Measurements from ENCODE around the gene BSG. TPM values are rescaled to one million over a fixed set of nuclear protein-coding genes. Genes with fewer than 3 reads are reported as not detected.
A peak's percentile ranks its signal among the peaks of the same experiment; 100 is the strongest.

The BSG gene
- polyA plus RNA-seq, 1 donor: 388 TPM

DNA sequence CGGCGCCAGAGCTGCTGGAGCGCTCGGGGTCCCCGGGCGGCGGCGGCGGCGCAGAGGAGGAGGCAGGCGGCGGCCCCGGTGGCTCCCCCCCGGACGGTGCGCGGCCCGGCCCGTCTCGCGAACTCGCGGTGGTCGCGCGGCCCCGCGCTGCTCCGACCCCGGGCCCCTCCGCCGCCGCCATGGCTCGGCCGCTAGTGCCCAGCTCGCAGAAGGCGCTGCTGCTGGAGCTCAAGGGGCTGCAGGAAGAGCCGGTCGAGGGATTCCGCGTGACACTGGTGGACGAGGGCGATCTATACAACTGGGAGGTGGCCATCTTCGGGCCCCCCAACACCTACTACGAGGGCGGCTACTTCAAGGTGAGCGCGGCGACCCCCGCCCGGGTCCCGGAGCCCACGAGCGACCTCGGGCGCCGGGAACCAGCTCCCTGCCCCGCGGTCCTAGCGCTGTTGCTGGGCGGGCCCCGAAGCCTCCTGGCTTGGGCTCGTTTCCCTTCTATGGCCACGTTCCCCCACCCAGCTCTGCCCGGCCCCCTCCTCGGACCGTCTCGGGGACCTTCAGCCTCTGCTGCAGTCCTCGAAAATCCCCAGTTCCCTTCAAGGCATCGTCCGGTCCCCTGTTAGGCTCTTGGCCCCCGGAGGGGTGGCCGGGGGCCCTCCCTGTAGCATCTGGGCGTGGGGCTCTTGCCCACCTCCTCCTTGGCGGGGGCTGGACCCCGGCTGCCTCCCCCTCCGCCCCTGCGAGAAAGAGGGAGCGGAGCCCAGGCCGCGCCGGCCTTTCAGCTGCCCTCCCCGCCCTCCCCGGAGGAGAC lies 40.4 kb upstream of the BSG start, which contains the start of gene CDC34:
Gene CDC34, plus strand, starts transcription at position 8 of the 808 bp plus-strand sequence. Its CDS starts 172 bp downstream, at position 180.
- peaks cover 24% of the 10 kb centered on the region for H3K36me3 ChIP-seq (ENCODE audit: control insufficient read depth, insufficient read depth, low read length)
- no CpG with 5 or more reads among the region's 84 CpGs for WGBS (ENCODE audit: insufficient coverage, low lambda C conversion rate)
- no peaks in the 10 kb centered on the region for H3K27me3 ChIP-seq (ENCODE audit: control insufficient read depth, insufficient read depth, low read length)
- H3K4me1 ChIP-seq (ENCODE audit: control insufficient read depth, insufficient read depth, low read length): peaks cover 18% of the 10 kb centered on the region
- H3K27ac ChIP-seq (ENCODE audit: low read length): peak within 1 kb of the TSS; percentile 88
- peak within 1 kb of the TSS; percentile 99 for H3K4me3 ChIP-seq (ENCODE audit: low read length)
- DNase-seq: peak in 1 of 2 donors; percentile 34
- peaks cover 6% of the 10 kb centered on the region for H3K9me3 ChIP-seq (ENCODE audit: control insufficient read depth, low read depth, low read length)

DNA sequence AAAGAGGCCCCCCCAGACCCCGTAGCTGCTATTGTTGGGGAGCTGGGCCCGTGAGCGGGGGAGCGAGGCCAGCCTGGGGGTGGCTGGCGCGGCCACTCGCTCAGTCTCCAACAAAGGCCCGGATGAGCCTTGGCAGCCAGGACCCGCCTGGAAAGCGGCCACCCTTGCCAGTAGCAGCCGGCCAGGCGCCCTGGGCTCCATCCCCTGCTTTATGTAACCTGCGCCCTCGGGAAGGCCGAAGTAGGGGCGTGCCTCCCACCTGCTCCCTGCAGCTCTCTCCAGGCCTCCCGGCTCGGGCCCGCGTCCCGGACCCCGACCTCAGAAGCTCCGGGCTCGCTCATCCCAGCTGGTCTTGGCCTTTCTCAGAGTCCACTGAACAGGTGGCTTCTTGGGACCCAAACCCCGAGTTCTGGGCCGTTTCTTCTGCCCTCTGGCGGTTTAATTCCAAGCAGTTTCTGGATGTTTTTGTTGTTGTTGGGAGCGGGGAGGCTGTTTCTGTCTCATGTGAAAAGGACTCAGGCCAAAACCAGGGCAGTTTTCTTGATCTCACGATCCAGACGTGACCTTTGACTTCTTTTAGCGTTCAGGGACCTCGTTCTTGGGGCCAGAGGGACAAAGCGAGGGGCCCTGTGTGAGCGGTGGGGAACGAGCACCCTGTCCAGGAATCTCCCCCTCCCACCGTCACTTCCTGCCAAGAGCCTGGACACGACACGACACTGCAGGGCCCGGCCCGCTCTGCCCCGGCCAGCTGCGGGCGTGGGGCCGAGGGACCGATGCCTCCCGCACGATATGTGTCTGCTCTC lies 39.6 kb upstream of the BSG start:
- peaks cover 30% of the 10 kb centered on the region for H3K36me3 ChIP-seq (ENCODE audit: control insufficient read depth, insufficient read depth, low read length)
- peaks cover 18% of the 10 kb centered on the region for H3K4me1 ChIP-seq (ENCODE audit: control insufficient read depth, insufficient read depth, low read length)
- peak overlapping the region; percentile 99 for H3K4me3 ChIP-seq (ENCODE audit: low read length)
- DNase-seq: peak in 1 of 2 donors; percentile 80
- peak overlapping the region; percentile 88 for H3K27ac ChIP-seq (ENCODE audit: low read length)
- H3K9me3 ChIP-seq (ENCODE audit: control insufficient read depth, low read depth, low read length): peaks cover 6% of the 10 kb centered on the region
- no peaks in the 10 kb centered on the region for H3K27me3 ChIP-seq (ENCODE audit: control insufficient read depth, insufficient read depth, low read length)
- WGBS (ENCODE audit: insufficient coverage, low lambda C conversion rate): no CpG with 5 or more reads among the region's 47 CpGs

DNA sequence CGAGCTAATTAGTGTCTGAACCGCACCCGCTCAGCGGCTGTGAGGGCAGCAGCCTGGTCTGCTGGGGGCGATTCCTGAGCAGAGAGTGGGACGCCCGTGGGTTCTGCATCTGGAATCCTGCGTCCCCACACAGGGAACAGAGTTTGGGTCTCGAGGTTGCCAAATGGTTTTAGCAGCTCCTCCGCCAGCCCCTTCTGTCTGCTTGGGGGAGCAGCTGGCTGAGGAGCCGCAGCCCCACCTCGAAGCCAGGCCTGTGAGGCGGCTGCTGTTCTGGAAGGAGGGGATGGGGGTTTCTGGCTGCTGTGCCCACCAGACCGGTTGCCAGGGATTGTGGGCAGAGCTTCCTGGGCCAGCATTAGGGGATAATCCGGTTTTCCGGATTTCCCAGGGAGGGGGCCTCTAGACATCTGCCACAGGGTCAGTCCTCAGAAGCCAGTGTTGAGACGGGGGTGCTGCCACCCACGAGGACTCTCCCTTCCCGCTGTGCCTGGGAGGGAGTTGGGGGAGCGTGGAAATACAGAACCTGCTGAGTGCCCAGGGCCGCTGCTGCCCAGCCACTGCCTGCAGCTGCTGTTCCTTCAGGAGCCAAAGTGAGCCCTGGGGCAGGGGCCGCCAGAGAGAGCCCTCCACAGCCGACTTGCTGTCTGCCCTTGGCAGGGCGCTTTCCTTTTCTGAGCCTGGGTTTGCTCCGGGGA lies 38.9 kb upstream of the BSG start:
- no peaks in the 10 kb centered on the region for H3K27me3 ChIP-seq (ENCODE audit: control insufficient read depth, insufficient read depth, low read length)
- WGBS (ENCODE audit: insufficient coverage, low lambda C conversion rate): no CpG with 5 or more reads among the region's 25 CpGs
- H3K27ac ChIP-seq (ENCODE audit: low read length): peak overlapping the region; percentile 88
- peaks cover 37% of the 10 kb centered on the region for H3K36me3 ChIP-seq (ENCODE audit: control insufficient read depth, insufficient read depth, low read length)
- H3K9me3 ChIP-seq (ENCODE audit: control insufficient read depth, low read depth, low read length): peaks cover 6% of the 10 kb centered on the region
- DNase-seq: no peak
- peak overlapping the region; percentile 99 for H3K4me3 ChIP-seq (ENCODE audit: low read length)
- peaks cover 18% of the 10 kb centered on the region for H3K4me1 ChIP-seq (ENCODE audit: control insufficient read depth, insufficient read depth, low read length)

DNA sequence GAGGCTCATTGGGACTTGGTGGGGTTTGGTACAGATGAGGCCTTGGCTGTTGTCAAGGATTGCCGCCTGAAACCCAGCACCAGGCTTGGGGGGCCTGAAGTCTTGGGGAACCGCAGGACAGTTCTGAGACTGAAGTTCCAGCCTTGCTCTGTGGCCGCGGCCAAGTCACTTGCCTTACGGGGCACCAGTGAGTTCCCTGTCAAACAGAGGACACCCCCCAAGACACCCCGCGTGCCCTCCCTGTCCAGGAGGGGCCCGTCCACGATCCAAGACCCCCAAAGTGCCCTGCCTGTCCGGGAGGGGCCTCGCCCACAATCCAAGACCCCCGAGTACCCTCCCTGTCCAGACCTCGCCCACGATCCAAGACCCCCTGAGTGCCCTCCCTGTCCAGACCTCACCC lies 38.3 kb upstream of the BSG start:
- Histone ChIP-seq H3K36me3 (ENCODE audit: control insufficient read depth, insufficient read depth, low read length) (peaks cover 43% of the 10 kb centered on the region), H3K4me3 (ENCODE audit: low read length) (peak overlapping the region; percentile 99), H3K9me3 (ENCODE audit: control insufficient read depth, low read depth, low read length) (peaks cover 3% of the 10 kb centered on the region), H3K27ac (ENCODE audit: low read length) (peak overlapping the region; percentile 88), H3K27me3 (ENCODE audit: control insufficient read depth, insufficient read depth, low read length) (no peaks in the 10 kb centered on the region), H3K4me1 (ENCODE audit: control insufficient read depth, insufficient read depth, low read length) (peaks cover 18% of the 10 kb centered on the region)
- no peak for DNase-seq
- WGBS (ENCODE audit: insufficient coverage, low lambda C conversion rate): no CpG with 5 or more reads among the region's 14 CpGs

DNA sequence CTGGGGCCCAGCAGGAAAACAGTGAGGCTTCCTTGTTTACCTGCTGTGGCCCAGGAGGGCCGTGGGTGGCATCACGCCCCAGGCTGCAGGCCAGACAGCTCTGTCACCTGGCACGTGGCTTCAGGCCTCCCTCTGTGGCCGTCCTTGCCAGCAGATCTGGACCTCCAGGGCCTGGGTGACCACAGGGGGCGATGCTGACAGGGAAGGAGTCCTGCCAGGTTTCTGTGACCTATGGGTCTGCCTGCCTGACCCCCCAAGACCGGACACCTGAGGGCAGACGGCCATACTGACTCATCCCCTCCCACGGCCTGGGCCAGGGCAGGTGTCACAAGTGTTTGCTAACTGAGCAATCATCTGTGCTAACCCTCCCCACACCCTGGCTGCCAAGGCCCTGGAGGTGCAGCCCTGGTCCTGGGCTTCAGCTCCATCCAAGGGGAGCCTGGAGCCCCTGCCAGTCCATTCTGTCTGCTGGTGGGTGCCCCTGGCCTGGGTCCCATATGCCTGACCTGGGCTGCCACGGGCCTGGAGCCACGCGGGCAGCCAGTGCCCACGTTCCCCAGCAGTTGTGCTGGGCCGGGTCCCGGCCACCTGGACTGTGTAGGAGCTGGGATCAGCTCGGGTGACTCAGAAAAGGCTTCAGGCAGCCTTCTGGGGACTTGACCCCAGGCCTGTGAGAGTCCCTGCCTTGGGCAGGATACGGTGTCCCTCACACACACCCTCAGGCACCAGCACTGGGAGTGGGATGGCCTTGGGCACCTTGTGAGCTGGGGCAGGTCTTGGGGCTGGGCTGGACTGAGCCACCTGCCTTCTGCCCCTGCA lies 37.2 kb upstream of the BSG start:
- 60% methylated on average over 1 of the region's 16 CpGs for WGBS (ENCODE audit: insufficient coverage, low lambda C conversion rate)
- no peak for DNase-seq
- Histone ChIP-seq H3K9me3 (ENCODE audit: control insufficient read depth, low read depth, low read length) (peaks cover 3% of the 10 kb centered on the region), H3K36me3 (ENCODE audit: control insufficient read depth, insufficient read depth, low read length) (peaks cover 50% of the 10 kb centered on the region), H3K4me3 (ENCODE audit: low read length) (no peak overlapping the region), H3K27me3 (ENCODE audit: control insufficient read depth, insufficient read depth, low read length) (no peaks in the 10 kb centered on the region), H3K4me1 (ENCODE audit: control insufficient read depth, insufficient read depth, low read length) (peaks cover 17% of the 10 kb centered on the region), H3K27ac (ENCODE audit: low read length) (no peak overlapping the region)

DNA sequence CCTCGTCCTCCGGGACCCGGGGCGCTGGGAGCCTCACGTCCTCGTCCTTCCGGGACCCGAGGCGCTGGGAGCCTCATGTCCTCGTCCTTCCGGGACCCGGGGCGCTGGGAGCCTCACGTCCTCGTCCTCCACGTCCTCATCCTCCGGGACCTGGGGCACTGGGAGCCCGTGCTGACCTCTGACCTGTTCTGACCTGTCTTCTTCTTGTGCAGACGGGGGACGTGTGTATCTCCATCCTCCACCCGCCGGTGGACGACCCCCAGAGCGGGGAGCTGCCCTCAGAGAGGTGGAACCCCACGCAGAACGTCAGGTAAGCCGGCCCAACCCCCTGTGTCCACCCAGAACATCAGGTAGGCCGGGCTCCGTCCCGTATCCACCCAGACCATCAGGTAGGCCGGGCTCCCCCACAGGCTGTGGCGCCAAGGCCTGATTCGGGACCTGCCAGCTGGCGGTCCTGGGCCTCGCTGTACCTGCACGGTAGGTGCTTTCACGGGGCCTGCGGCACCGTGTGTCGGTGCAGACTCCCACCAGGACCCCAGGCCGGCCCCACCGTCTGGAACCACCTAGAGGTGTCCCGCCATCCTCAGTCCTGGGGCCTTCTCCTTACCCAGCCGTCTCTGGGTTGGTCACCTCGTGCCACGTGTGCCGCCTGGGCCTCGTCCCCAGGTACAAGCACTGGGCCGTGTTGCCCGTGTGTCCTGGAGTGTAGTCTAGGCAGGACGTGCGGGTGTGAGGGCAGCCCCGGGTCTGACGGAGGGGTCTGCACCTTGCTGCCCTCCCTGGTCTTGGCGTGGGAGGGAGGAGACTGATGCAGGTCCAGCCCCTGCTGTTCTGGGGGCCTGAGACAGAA lies 36.1 kb upstream of the BSG start:
- H3K9me3 ChIP-seq (ENCODE audit: control insufficient read depth, low read depth, low read length): peaks cover 3% of the 10 kb centered on the region
- H3K4me3 ChIP-seq (ENCODE audit: low read length): no peak overlapping the region
- no peaks in the 10 kb centered on the region for H3K27me3 ChIP-seq (ENCODE audit: control insufficient read depth, insufficient read depth, low read length)
- no peak overlapping the region for H3K27ac ChIP-seq (ENCODE audit: low read length)
- no peak for DNase-seq
- WGBS (ENCODE audit: insufficient coverage, low lambda C conversion rate): no CpG with 5 or more reads among the region's 55 CpGs
- peaks cover 56% of the 10 kb centered on the region for H3K36me3 ChIP-seq (ENCODE audit: control insufficient read depth, insufficient read depth, low read length)
- H3K4me1 ChIP-seq (ENCODE audit: control insufficient read depth, insufficient read depth, low read length): peaks cover 12% of the 10 kb centered on the region

DNA sequence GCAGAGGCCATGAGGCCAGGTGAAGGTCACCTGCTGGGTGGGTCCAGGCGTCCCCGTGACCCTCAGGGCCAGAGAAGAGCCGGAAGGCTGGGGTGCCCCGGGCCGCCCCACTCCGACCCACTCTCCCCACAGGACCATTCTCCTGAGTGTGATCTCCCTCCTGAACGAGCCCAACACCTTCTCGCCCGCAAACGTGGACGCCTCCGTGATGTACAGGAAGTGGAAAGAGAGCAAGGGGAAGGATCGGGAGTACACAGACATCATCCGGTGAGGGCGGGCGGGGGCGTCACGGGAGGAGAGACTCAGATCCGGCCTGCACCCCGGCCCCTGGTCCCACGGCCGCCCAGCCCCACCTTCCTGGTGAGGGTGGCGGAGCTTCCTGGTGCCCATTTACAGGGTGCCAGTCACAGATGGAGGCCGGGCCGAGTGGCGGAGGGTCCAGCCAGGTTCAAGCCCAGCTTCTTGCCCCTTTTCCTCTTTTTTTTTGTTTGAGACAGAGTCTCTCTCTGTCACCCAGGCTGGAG lies 35.5 kb upstream of the BSG start:
- Histone ChIP-seq H3K4me3 (ENCODE audit: low read length) (no peak overlapping the region), H3K9me3 (ENCODE audit: control insufficient read depth, low read depth, low read length) (peaks cover 3% of the 10 kb centered on the region), H3K36me3 (ENCODE audit: control insufficient read depth, insufficient read depth, low read length) (peaks cover 63% of the 10 kb centered on the region), H3K27me3 (ENCODE audit: control insufficient read depth, insufficient read depth, low read length) (no peaks in the 10 kb centered on the region), H3K4me1 (ENCODE audit: control insufficient read depth, insufficient read depth, low read length) (peaks cover 12% of the 10 kb centered on the region), H3K27ac (ENCODE audit: low read length) (no peak overlapping the region)
- WGBS (ENCODE audit: insufficient coverage, low lambda C conversion rate): no CpG with 5 or more reads among the region's 26 CpGs
- DNase-seq: no peak

DNA sequence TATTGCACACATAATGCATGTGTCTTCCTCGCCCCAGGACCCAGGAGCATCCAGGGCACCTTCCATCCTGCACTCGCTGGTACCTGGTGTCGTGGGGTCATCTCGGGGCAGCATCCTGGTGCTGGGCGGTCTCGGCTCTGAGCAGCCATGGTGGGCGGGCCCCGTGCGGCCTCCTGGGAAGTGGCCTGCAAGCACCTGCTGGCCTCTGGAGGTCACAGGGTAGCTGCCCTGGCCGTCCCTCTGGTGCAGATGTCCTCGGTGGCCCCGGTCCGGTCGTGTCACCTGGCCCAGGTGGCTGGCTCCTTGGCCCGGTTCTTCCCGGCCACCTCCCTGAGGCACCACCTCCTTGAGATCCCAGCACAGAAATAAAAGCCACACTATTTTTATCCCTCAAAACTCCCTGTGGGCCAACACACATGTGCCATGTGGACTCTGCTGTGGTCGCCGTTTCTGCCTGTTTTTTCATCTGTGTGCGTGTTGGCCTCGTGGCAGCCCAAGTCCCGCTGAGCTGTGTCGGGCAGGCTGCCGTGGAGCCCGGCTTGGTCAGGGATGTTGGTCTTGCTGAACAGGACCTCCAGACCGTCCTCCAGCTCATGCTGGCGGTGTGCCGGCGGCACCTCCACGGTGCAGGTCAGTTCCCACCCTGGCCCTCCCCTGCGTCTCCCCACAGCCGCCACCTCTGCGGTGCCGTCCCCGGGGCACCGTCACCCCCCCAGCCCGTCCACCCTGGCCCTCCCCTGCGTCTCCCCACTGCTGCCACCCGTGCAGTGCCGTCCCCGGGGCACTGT lies 33.6 kb upstream of the BSG start:
- H3K27ac ChIP-seq (ENCODE audit: low read length): no peak overlapping the region
- no peak overlapping the region for H3K4me3 ChIP-seq (ENCODE audit: low read length)
- no CpG with 5 or more reads among the region's 40 CpGs for WGBS (ENCODE audit: insufficient coverage, low lambda C conversion rate)
- DNase-seq: no peak
- H3K9me3 ChIP-seq (ENCODE audit: control insufficient read depth, low read depth, low read length): no peaks in the 10 kb centered on the region
- H3K27me3 ChIP-seq (ENCODE audit: control insufficient read depth, insufficient read depth, low read length): no peaks in the 10 kb centered on the region
- H3K36me3 ChIP-seq (ENCODE audit: control insufficient read depth, insufficient read depth, low read length): peaks cover 73% of the 10 kb centered on the region
- peaks cover 6% of the 10 kb centered on the region for H3K4me1 ChIP-seq (ENCODE audit: control insufficient read depth, insufficient read depth, low read length)
